ENCODE results near the gene TMEM52.
"Not testable (repeated sequence)": the region's sequence is repeated elsewhere in the genome, so short reads cannot be mapped to it uniquely, and the experiment has no call there.

TMEM52 gene

GRCh38 chr1:1893997-1894353, 25.1 kb downstream of the TMEM52 start:
- no peak for DNase-seq (ENCODE audit: low spot score)

GRCh38 chr1:1893291-1893985, 25.6 kb downstream of the TMEM52 start:
- DNase-seq (ENCODE audit: low spot score), result no peak

DNA sequence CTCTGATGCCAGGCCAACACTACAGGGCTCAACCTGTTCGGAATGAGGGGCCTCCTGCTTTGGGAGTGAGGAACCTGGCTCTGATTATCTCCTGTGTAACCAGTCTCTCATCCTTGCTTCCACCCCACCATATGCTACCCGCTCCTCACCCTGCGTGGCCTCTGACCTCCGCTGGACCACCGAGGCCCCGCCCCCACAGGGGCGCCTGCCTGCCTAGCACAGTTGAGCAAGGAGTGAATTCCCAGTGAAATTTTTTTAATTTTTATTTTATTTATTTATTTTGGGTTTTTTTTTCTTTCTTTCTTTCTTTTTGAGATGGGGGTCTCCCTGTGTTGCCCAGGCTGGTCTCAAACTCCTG, 26.3 kb downstream of the TMEM52 start:
- DNase-seq (ENCODE audit: low spot score), result no peak

- DNase-seq (ENCODE audit: low spot score), result no peak
Measured at GRCh38 chr1:1892079-1892762, 26.9 kb downstream of the TMEM52 start.

- peak; percentile 89 for DNase-seq (ENCODE audit: low spot score)
Measured at GRCh38 chr1:1891349-1892078, 27.6 kb downstream of the TMEM52 start.

DNA sequence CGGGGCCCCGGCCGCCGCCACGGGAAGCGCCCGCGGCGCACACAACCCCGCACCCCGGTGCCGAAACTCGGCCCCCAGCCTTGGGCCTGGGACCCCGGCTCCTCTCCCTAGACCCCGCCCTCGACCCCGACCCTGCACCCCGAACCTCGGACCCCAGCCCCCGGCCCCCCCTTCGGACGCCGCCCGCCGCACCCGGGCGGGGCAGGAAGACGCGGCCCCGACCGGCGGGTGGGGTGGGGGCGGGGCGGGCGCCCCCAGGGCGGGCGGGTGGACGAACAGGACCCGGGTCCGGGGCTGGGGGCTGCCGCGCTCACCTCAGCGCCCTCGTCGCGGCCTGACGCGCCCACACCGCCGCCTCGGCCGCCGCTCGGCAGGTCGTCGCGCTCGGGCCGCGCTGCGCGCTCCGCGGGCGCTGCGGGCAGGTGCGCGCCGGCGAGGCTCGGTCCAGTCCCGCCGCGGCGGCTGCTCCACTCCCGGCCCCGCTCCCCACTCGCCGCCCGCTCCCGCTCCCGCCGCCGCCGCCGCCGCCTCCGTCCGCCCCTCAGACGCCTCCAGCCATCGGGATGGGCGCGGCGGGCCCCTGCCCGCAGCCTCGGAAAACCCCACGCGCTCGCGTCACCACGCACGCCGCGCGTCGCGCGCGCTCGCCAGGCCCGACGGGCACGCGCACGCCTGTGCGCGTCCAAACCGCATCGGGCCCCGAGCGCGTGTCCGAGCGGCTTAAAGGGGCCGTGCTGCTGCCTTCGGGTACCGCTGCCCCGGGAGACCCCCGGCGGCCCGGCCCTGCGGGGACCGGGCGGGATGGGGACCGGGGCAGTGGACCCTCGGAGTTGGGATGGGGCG, 28.4 kb downstream of the TMEM52 start, which contains the start of gene GNB1:
Gene GNB1, minus strand, starts transcription at position 582 of the 843 bp plus-strand sequence. CDS start 65,634 bp downstream, outside the sequence.
- DNase-seq (ENCODE audit: low spot score), result peak; percentile 98

DNA sequence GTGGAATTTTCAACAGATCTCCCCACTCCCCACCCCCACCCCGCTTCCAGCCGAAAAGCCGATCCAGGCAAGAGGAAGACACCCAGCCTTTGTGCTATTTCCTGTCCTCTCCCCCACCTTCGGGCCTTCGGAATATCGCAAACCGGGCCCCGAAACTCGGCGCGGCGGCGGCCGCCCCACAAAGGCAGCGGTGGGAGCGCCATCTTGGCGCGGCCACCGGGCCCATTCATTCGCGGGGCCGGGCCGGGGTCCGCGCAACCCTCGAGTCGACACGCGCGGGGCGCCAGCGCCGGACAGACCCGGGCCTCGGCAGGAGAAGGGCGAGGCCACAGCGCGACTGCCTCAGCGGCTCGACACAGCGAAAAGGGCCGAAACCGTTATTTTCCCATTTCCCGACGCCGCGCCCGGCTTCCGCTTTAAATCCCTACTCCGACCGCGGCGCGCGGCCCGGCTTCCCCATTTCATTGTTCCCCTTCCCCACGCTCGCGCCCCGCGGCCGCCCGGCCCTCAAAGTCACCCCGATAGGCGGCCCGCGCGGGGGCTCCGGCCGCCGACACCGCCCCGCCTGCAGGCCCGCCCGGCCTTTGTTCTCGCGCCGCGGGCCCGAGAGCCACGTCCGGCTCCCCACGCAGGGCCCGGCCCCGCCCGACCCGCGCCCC, 29.1 kb downstream of the TMEM52 start:
- peak; percentile 65 for DNase-seq (ENCODE audit: low spot score)

DNA sequence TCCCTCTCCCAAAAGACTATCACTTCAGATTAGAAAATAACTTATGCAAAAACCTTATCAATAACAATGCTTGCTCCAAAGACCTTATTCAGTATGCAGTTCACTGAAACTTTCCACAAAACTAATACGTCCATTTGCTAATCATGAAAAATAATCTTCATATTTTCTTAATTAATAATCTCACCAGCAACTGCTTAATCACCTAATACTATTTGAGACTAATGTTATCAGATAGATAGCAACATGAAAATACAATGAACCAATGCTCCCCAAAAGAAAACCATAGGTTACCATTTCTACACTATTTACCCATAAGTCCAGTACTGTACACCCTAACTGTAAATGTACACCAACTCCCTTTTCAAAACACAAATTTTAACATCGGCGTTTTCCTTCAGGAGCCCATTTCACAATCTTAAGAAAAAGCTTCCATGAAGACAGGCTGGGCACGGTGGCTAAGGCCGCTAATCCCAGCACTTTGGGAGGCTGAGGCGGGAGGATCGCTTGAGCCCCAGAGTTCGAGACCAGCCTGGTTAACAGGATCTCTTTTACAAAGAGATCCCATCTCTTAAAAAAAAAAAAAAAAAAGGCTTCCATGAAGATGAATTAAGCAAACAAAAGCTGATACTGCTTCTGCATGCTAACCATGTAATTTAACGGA, 29.9 kb downstream of the TMEM52 start:
- DNase-seq (ENCODE audit: low spot score), result no peak

- DNase-seq (ENCODE audit: low spot score), result not testable (repeated sequence)
Measured at GRCh38 chr1:1883890-1884289, 35.2 kb downstream of the TMEM52 start.

GRCh38 chr1:1883092-1883873, 35.8 kb downstream of the TMEM52 start:
- DNase-seq (ENCODE audit: low spot score), result no peak

GRCh38 chr1:1881727-1882126, 37.4 kb downstream of the TMEM52 start:
- DNase-seq (ENCODE audit: low spot score), result no peak

DNA sequence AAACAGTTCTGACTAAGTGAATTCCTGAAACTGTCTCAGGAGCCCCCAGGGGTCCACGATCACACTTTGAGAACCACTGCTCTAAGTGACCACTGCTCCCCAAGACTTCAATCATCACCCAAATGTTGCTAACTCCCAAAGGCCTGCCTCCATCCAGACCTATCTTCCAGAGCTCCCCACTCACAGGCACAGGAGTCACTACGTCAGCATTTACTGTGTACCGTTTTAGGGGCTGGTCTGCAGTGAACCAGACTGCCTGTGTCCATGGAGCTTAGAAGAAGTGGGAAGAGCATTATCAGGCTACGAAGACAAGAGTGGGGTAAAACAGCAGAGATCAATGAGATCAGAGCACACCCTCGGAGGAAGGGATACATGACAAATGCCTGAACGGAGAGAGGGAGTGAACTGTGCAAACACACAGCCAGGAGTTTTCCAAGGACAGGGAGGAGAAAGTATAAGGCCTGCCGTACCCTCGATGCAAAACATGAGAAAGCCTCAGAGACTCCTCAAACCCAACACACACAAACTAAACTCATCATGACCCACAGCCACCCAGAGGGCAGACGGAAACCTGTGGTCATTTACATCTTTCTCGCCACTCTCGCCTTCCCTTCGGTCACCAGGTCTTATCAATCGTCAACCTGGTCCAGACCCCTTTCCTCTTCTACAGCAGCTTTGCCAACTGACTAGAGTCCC, 38.3 kb downstream of the TMEM52 start:
- DNase-seq (ENCODE audit: low spot score), result no peak

DNA sequence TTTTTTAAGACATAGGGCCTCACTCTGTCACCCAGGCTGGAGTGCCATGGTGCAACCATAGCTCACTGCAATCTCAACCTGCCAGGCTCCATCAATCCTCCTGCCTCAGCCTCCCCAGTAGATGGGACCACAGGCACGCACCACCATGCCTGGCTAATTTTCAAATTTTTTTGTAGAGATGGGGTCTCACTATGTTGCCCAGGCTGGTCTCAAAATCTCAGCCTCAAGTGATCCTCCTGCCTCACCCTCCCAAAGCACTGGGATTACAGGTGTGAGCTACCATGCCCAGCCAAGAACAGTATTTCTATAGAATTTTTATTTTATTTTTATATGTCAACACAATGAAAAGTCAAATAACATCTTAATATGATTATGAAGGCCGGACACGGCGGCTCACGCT, 39.1 kb downstream of the TMEM52 start:
- DNase-seq (ENCODE audit: low spot score), result no peak

DNA sequence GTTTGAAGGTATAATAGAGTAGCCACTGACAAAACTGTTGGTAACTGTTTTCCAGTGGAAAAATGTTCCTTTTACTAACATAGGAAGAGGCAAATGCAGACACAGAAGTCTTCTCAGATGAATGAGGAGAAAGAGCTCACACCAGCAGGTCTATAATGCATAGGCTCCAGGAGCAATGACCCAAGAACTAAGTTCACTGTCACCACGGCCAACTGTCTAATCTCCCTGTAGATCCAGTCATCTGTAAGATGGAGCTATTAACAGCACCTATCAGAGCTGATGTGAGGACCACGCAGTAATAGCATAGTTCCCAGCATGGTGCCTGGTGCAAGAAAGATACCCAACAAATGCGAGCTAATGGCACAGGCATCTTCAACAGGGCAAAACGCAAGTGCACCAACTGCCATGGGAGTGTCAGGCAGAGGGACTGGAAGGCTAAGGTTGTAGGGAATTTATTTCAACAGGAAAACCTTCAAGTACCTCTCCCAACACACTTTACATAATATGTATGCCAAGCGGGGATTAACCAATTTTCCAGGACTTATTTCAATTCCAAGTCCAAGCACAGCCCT, 41.1 kb downstream of the TMEM52 start:
- no peak for DNase-seq (ENCODE audit: low spot score)

- no peak for DNase-seq (ENCODE audit: low spot score)
Measured at GRCh38 chr1:1876335-1876930, 42.6 kb downstream of the TMEM52 start.

- DNase-seq (ENCODE audit: low spot score), result no peak
Measured at GRCh38 chr1:1875932-1876331, 43.1 kb downstream of the TMEM52 start.

- no peak for DNase-seq (ENCODE audit: low spot score)
Measured at GRCh38 chr1:1874901-1875300, 44.2 kb downstream of the TMEM52 start.

DNA sequence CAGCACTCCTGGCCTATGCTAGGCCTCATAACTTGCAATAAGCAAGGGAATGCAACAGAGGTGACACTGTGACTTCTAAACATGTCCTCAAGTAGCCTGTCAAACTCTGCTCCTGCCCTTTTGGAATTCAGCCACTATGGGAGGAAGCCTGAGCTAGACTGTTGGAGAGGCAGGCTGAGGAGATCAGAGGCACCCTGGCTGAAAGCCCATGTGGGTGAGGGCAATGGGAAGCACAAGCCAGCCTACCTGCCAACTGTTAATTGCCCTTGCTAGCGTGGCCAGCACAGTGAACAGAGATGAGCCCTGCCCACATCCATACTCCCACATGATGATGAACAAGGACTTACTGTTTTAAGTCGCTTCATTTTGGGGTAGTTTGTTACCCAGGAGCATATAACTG, 45.9 kb downstream of the TMEM52 start:
- no peak for DNase-seq (ENCODE audit: low spot score)

Data from iPS-NIHi11 (cell line).